K562 (cell line): ENCODE data around the gene RBMS3. TPM values are rescaled to one million over a fixed set of nuclear protein-coding genes. Genes with fewer than 3 reads are reported as not detected.

Source experiments
- ARID3A ChIP-seq: IDR thresholded peaks from 2 replicates; pipeline ENCODE4 v1.6.1; 2012; ENCODE audit warnings: low read depth, low read length, improper control_type of control experiment, borderline replicate concordance
- BRD4 ChIP-seq: fragments of 200-600 bp; sonication (generic); IDR thresholded peaks from 2 replicates; pipeline ENCODE4 v1.6.1; 2017; ENCODE audit warnings: inconsistent platforms
- HOXB6 ChIP-seq: fragments of 250-450 bp; sonication (Bioruptor Pico); IDR thresholded peaks from 2 replicates; pipeline ENCODE4 v1.5.1; 2022; ENCODE audit warnings: mild to moderate bottlenecking, borderline replicate concordance
- MLX ChIP-seq, 2 experiments: fragments of 450-650 bp in 1 of 2; sonication (generic) in 1 of 2; formaldehyde crosslinking; conservative IDR thresholded peaks; 2 replicates each; pipeline versions ENCODE4 v1.4.0 to v1.8.1; 2020 to 2022; ENCODE audit warnings: mild to moderate bottlenecking in 1 of 2, missing genetic modification reagents in 1 of 2
- RREB1 ChIP-seq: fragments of 250-450 bp; sonication (Bioruptor Pico); IDR thresholded peaks from 2 replicates; pipeline ENCODE4 v1.4.0; 2020
- SAP30 ChIP-seq: fragments of 200-600 bp; sonication (generic); IDR thresholded peaks from 2 replicates; pipeline ENCODE4 v1.6.1; 2012; ENCODE audit warnings: borderline replicate concordance, low read depth, mild to moderate bottlenecking, moderate library complexity, low read length, control low read depth, inconsistent platforms; ENCODE audit not compliant: insufficient read depth, poor library complexity, severe bottlenecking
- TCF7 ChIP-seq: sonication (generic); IDR thresholded peaks from 2 replicates; pipeline ENCODE4 v1.6.1; 2016; ENCODE audit warnings: antibody characterized with exemption, borderline replicate concordance
- ZEB2 ChIP-seq: fragments of 450-650 bp; IDR thresholded peaks from 2 replicates; pipeline ENCODE4 v1.6.1; 2016
- ZNF146 ChIP-seq: IDR thresholded peaks from one replicate; pipeline ENCODE4 v1.6.1; 2018; ENCODE audit warnings: missing compliant biosample characterization; ENCODE audit not compliant: unreplicated experiment
- ZNF239 ChIP-seq: fragments of 250-450 bp; sonication (Bioruptor Pico); IDR thresholded peaks from 2 replicates; pipeline ENCODE4 v1.4.0; 2020; ENCODE audit warnings: mild to moderate bottlenecking
- ZNF384 ChIP-seq: IDR thresholded peaks from 2 replicates; pipeline ENCODE4 v1.6.1; 2012; ENCODE audit warnings: low read depth, low read length, improper control_type of control experiment
- polyA plus RNA-seq, 8 experiments: library from polyadenylated mRNA; depleted of rRNA in 4 of 8; stranded (reverse) in 5 of 8; unstranded in 3 of 8; fragments of >200 nt; fragmentation: Nextera tagmentation in 2 of 8; fragmentation: Illumina TruSeq in 1 of 8; extraction: Ambion mirVana in 2 of 8; extraction: Trizol in 1 of 8; gene quantifications; 2 replicates each; pipeline versions ENCODE4 v1.2.1 to v1.2.3, GENCODE V29; 2011 to 2014; ENCODE audit warnings: inconsistent platforms in 1 of 8, missing spikeins in 1 of 8
- total RNA-seq, 7 experiments: library from RNA; depleted of rRNA in 6 of 7; stranded (reverse); fragments of >200 nt in 6 of 7; fragmentation: Illumina TruSeq in 2 of 7; extraction: Trizol in 2 of 7; gene quantifications; 2 replicates each; pipeline versions ENCODE4 v1.2.1 to v1.2.3, GENCODE V29; 2011 to 2021; ENCODE audit warnings: low replicate concordance in 1 of 7

The RBMS3 gene
- total and polyA plus RNA-seq, 9 of the 15 experiments (the other 6 are each of a cell fraction or from before 2014, with no cell fraction given), result 0.20 TPM; not detected in 8

- no peak for TF ChIP-seq RREB1 (CRISPR knock-in tag)
- TF ChIP-seq ZEB2, result no peak
- no peak for TF ChIP-seq TCF7
- no peak for TF ChIP-seq ARID3A
- TF ChIP-seq ZNF239 (CRISPR knock-in tag), result no peak
- TF ChIP-seq MLX (CRISPR knock-in tag; conservative IDR thresholded peaks at IDR 0.05), result no peak
- no peak for TF ChIP-seq SAP30
- no peak for TF ChIP-seq ZNF384
- TF ChIP-seq ZNF146 (CRISPR knock-in tag), result no peak
- TF ChIP-seq HOXB6, result no peak
- no peak for TF ChIP-seq BRD4
Measured at GRCh38 chr3:29619676-29620075, 338.8 kb downstream of the RBMS3 start (continued).
